Measurements from ENCODE around the gene MPO. TPM values are rescaled to one million over a fixed set of nuclear protein-coding genes. Genes with fewer than 3 reads are reported as not detected.

Gene MPO
- total and polyA plus RNA-seq, 9 of the 15 experiments (the other 6 are each of a cell fraction or from before 2014, with no cell fraction given), result 0.04 to 0.47 (median 0.39) TPM; not detected in 6

DNA sequence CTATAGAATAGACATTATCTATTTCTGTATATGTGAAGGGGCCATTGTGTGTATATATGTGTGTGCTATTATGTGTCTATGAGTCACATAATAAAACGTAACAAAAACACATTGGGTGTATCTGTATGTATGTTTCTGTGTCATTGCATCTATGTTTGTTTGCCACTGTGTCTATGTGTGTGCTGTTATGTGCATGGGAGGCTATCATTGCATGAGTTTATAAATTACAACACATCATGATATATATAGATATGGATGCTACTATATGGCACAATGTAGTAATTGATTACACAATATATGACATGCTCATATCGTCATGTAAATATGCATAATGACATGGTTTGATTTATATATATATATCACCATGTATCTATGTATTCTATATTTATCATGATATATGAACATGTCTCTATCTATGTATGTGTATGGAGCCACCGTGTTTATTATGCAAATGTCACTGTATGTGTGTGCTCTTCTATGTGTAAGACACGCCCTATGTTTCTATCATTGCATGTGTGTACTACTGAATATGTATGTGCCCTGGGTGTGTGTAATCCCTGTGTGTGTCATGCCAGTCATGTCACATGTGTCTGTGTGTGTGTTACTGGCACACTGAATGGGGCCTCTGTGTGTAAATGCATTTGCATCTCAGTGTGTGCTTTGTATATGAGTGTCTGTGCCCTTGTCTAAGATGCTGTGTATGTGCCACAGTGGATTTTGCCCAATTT lies 49.2 kb upstream of the MPO start (continued):
- TF ChIP-seq RFX5 (IDR thresholded peaks at IDR 0.05; ENCODE audit: low read depth, low read length), result peak; percentile 45; the same call in 1 of the 2 replicates
- no peak for TF ChIP-seq ZKSCAN8 (CRISPR knock-in tag; IDR thresholded peaks at IDR 0.05)
- no peak for TF ChIP-seq SRSF7 (optimal IDR thresholded peaks at IDR 0.05; ENCODE audit: low read depth, low read length)
- TF ChIP-seq KAT2B (IDR thresholded peaks at IDR 0.05; ENCODE audit: low read depth, low read length), result no peak
- no peak for TF ChIP-seq SRSF3 (IDR thresholded peaks at IDR 0.05; ENCODE audit: insufficient read depth, low read length)
- peak; percentile 72 for TF ChIP-seq STAT5A (IDR thresholded peaks at IDR 0.05; ENCODE audit: borderline replicate concordance, low read length)
- TF ChIP-seq ZSCAN29 (IDR thresholded peaks at IDR 0.05), result no peak
- TF ChIP-seq MYBL2 (IDR thresholded peaks at IDR 0.05; ENCODE audit: low read depth), result no peak
- TF ChIP-seq MYBL2 (CRISPR knock-in tag; IDR thresholded peaks at IDR 0.05; ENCODE audit: borderline replicate concordance), result no peak
- no peak for TF ChIP-seq HDAC2 (IDR thresholded peaks at IDR 0.05)
- no peak for TF ChIP-seq ZZZ3 (IDR thresholded peaks at IDR 0.05)
- TF ChIP-seq ZC3H11A (IDR thresholded peaks at IDR 0.05; ENCODE audit: low read depth, low read length), result no peak
- no peak; the same call in 1 of the 2 replicates for TF ChIP-seq CHCHD3 (CRISPR knock-in tag; IDR thresholded peaks at IDR 0.05)
- no peak for TF ChIP-seq CBX5 (IDR thresholded peaks at IDR 0.05; ENCODE audit: borderline replicate concordance, low read depth)
- TF ChIP-seq, protein P1, sequence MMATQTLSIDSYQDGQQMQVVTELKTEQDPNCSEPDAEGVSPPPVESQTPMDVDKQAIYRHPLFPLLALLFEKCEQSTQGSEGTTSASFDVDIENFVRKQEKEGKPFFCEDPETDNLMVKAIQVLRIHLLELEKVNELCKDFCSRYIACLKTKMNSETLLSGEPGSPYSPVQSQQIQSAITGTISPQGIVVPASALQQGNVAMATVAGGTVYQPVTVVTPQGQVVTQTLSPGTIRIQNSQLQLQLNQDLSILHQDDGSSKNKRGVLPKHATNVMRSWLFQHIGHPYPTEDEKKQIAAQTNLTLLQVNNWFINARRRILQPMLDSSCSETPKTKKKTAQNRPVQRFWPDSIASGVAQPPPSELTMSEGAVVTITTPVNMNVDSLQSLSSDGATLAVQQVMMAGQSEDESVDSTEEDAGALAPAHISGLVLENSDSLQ (IDR thresholded peaks at IDR 0.05), result no peak
- TF ChIP-seq HIVEP1 (CRISPR knock-in tag; IDR thresholded peaks at IDR 0.05), result no peak
- TF ChIP-seq TEAD4 (IDR thresholded peaks at IDR 0.05; ENCODE audit: low read length), result no peak; the same call in 1 of the 2 replicates
- no peak for TF ChIP-seq TEAD4 (CRISPR knock-in tag; IDR thresholded peaks at IDR 0.05; ENCODE audit: borderline replicate concordance)
- TF ChIP-seq PCBP2 (IDR thresholded peaks at IDR 0.05; ENCODE audit: low read depth, low read length, poor library complexity, severe bottlenecking), result no peak
- TF ChIP-seq TRIM28 (IDR thresholded peaks at IDR 0.05), result no peak
- no peak for TF ChIP-seq ERF (CRISPR knock-in tag; IDR thresholded peaks at IDR 0.05)
- TF ChIP-seq NCOR1 (IDR thresholded peaks at IDR 0.05), result no peak
- TF ChIP-seq MTA2 (IDR thresholded peaks at IDR 0.05; ENCODE audit: low read depth), result no peak
